Caco-2 (cell line): Measurements from ENCODE around the gene STK17A. TPM values are rescaled to one million over a fixed set of nuclear protein-coding genes. Genes with fewer than 3 reads are reported as not detected.

Experiments
- BruUV-seq: library from RNA; stranded (reverse); fragments of 400-500 nt; replicated peaks from 2 replicates; lab custom pipeline; 2021; lab: Mats Ljungman, UMichigan
- CTCF ChIA-PET: fragments of 300-600 bp; sonication (Branson Sonifier 250); formaldehyde crosslinking; loops from one replicate; lab custom pipeline; 2022; ENCODE audit warnings: antibody characterized with exemption; lab: Charles Lee
- POLR2A ChIA-PET: fragments of 300-600 bp; sonication (Branson Sonifier 250); formaldehyde crosslinking; loops from one replicate; lab custom pipeline; 2022; ENCODE audit warnings: antibody characterized with exemption; lab: Charles Lee
- DNase-seq, 2 experiments: peaks; one replicate each; pipeline versions ENCODE4 v3.0.0 to v3.0.0-alpha.2; 2020 to 2022
- H3K27me3 ChIP-seq: replicated peaks from 2 replicates; pipeline ENCODE4 v1.6.0; 2011; ENCODE audit warnings: low read length; ENCODE audit not compliant: control insufficient read depth, insufficient read depth
- H3K36me3 ChIP-seq: 2 replicates; pipeline ENCODE4 v1.5.1; 2011; ENCODE audit warnings: low read length; ENCODE audit not compliant: control insufficient read depth, insufficient read depth
- H3K4me1 ChIP-seq: fragments of 250-450 bp; sonication (Bioruptor Pico); 2 replicates; pipeline ENCODE4 v1.5.1; 2020; ENCODE audit warnings: mild to moderate bottlenecking
- H3K4me3 ChIP-seq: 2 replicates; pipeline ENCODE4 v1.5.1; 2011; ENCODE audit warnings: low read depth, mild to moderate bottlenecking, control low read depth, low read length
- H3K9me3 ChIP-seq: fragments of 250-450 bp; sonication (Bioruptor Pico); 2 replicates; pipeline ENCODE4 v1.5.1; 2020; ENCODE audit warnings: mild to moderate bottlenecking, moderate library complexity
- H3K27ac Mint-ChIP-seq: one replicate; pipeline ENCODE4 v1.8.0; 2022; ENCODE audit warnings: mixed read lengths; ENCODE audit not compliant: unreplicated experiment
- H3K27me3 Mint-ChIP-seq: one replicate; pipeline ENCODE4 v1.8.0; 2022; ENCODE audit warnings: mixed read lengths; ENCODE audit not compliant: insufficient read depth, unreplicated experiment
- H3K36me3 Mint-ChIP-seq: one replicate; pipeline ENCODE4 v1.8.0; 2022; ENCODE audit warnings: mild to moderate bottlenecking, mixed read lengths; ENCODE audit not compliant: insufficient read depth, unreplicated experiment
- H3K4me1 Mint-ChIP-seq: one replicate; pipeline ENCODE4 v1.8.0; 2022; ENCODE audit warnings: low read depth, mixed read lengths; ENCODE audit not compliant: unreplicated experiment
- H3K4me3 Mint-ChIP-seq: one replicate; pipeline ENCODE4 v1.8.0; 2022; ENCODE audit warnings: mild to moderate bottlenecking, moderate library complexity, mixed read lengths; ENCODE audit not compliant: unreplicated experiment
- H3K9me3 Mint-ChIP-seq: one replicate; pipeline ENCODE4 v1.8.0; 2022; ENCODE audit warnings: mixed read lengths; ENCODE audit not compliant: unreplicated experiment
- CTCF ChIP-seq, 2 experiments: fragments of 200-600 bp in 1 of 2; IDR thresholded peaks; 1 replicate in 1 of 2; 2 replicates in 1 of 2; pipeline versions ENCODE4 v1.5.1 to v1.8.0; 2011 to 2022; ENCODE audit warnings: antibody characterized with exemption in 1 of 2, control low read depth in 1 of 2, inconsistent platforms in 1 of 2, low read depth in 1 of 2, low read length in 1 of 2, mild to moderate bottlenecking in 1 of 2, moderate library complexity in 1 of 2; ENCODE audit not compliant: insufficient read depth in 1 of 2, severe bottlenecking in 1 of 2, unreplicated experiment in 1 of 2
- intact Hi-C: fragments of 100-400 bp; cut with micrococcal nuclease; formaldehyde crosslinking; loops from one replicate; pipeline ENCODE4 v1.10.0; 2022; ENCODE audit not compliant: unreplicated experiment
- total RNA-seq: library from RNA; stranded (reverse); gene quantifications from 2 replicates; pipeline ENCODE4 v1.2.3, GENCODE V29; 2022

Gene STK17A
- total RNA-seq, 1 experiment from 2014 or later = 19.6 TPM

GRCh38 chr7:43653466-43653865, 70.6 kb downstream of the STK17A start:
- H3K4me3 Mint-ChIP-seq = no peak overlapping the region
- CTCF ChIA-PET = no interaction called here
- H3K27ac Mint-ChIP-seq = no peak overlapping the region
- BruUV-seq = no TSS peak
- H3K36me3 Mint-ChIP-seq = peaks cover 26% of the 10 kb centered on the region
- H3K9me3 ChIP-seq = no peaks in the 10 kb centered on the region
- no peak for DNase-seq
- POLR2A ChIA-PET = no interaction called here
- TF ChIP-seq CTCF (IDR thresholded peaks at IDR 0.05; ENCODE audit: insufficient read depth in 1 of 2, low read depth in 1 of 2, low read length in 1 of 2, severe bottlenecking in 1 of 2, unreplicated experiment in 1 of 2) = no peak
- H3K27me3 ChIP-seq = no peaks in the 10 kb centered on the region
- H3K4me1 ChIP-seq = no peaks in the 10 kb centered on the region
- H3K4me3 ChIP-seq = no peak overlapping the region
- no peaks in the 10 kb centered on the region for H3K27me3 Mint-ChIP-seq
- H3K4me1 Mint-ChIP-seq = peaks cover 3% of the 10 kb centered on the region
- no peaks in the 10 kb centered on the region for H3K9me3 Mint-ChIP-seq
- intact Hi-C loops = no loop called here
- no peaks in the 10 kb centered on the region for H3K36me3 ChIP-seq

- intact Hi-C loops = no loop called here
- Mint-ChIP-seq H3K4me3 (no peak overlapping the region), H3K27ac (no peak overlapping the region), H3K9me3 (no peaks in the 10 kb centered on the region), H3K4me1 (peaks cover 8% of the 10 kb centered on the region), H3K36me3 (peaks cover 26% of the 10 kb centered on the region), H3K27me3 (no peaks in the 10 kb centered on the region)
- H3K4me1 ChIP-seq = 0 out of 2 replicates have a peak, but pooled peaks cover 4% of the 10 kb centered on the region
- H3K9me3 ChIP-seq = no peaks in the 10 kb centered on the region
- BruUV-seq = no TSS peak
- CTCF ChIA-PET = no interaction called here
- POLR2A ChIA-PET = no interaction called here
- no peak for DNase-seq
- no peaks in the 10 kb centered on the region for H3K36me3 ChIP-seq
- no peak overlapping the region for H3K4me3 ChIP-seq
- TF ChIP-seq CTCF (IDR thresholded peaks at IDR 0.05; ENCODE audit: insufficient read depth in 1 of 2, low read depth in 1 of 2, low read length in 1 of 2, severe bottlenecking in 1 of 2, unreplicated experiment in 1 of 2) = no peak
- no peaks in the 10 kb centered on the region for H3K27me3 ChIP-seq
Observed at GRCh38 chr7:43653891-43654504, 71.1 kb downstream of the STK17A start.

GRCh38 chr7:43655584-43655983, 72.7 kb downstream of the STK17A start:
- POLR2A ChIA-PET = no interaction called here
- Mint-ChIP-seq H3K27ac (no peak overlapping the region), H3K9me3 (no peaks in the 10 kb centered on the region), H3K36me3 (peaks cover 17% of the 10 kb centered on the region), H3K4me3 (no peak overlapping the region), H3K4me1 (peaks cover 19% of the 10 kb centered on the region), H3K27me3 (no peaks in the 10 kb centered on the region)
- Histone ChIP-seq H3K36me3 (no peaks in the 10 kb centered on the region), H3K27me3 (no peaks in the 10 kb centered on the region), H3K4me1 (0 out of 2 replicates have a peak, but pooled peaks cover 9% of the 10 kb centered on the region), H3K9me3 (no peaks in the 10 kb centered on the region), H3K4me3 (no peak overlapping the region)
- no peak for TF ChIP-seq CTCF (IDR thresholded peaks at IDR 0.05; ENCODE audit: insufficient read depth in 1 of 2, low read depth in 1 of 2, low read length in 1 of 2, severe bottlenecking in 1 of 2, unreplicated experiment in 1 of 2)
- intact Hi-C loops = no loop called here
- CTCF ChIA-PET = no interaction called here
- no TSS peak for BruUV-seq
- no peak for DNase-seq
